HCT116 (cell line): ENCODE data around the gene LLGL2.
A peak's percentile ranks its signal among the peaks of the same experiment; 100 is the strongest.

Source experiments
- CEBPB ChIP-seq: IDR thresholded peaks from 2 replicates; pipeline ENCODE4 v1.6.1; 2012; ENCODE audit warnings: low read depth
- CTCF ChIP-seq, 3 experiments: fragments of 200-600 bp in 1 of 3; sonication (generic) in 1 of 3; IDR thresholded peaks in 2 of 3; conservative IDR thresholded peaks in 1 of 3; 2 replicates each; pipeline ENCODE4 v1.5.1; 2012 to 2017; ENCODE audit warnings: low read depth in 2 of 3, low read length in 2 of 3, antibody characterized with exemption in 1 of 3, borderline replicate concordance in 1 of 3, control low read depth in 1 of 3, mild to moderate bottlenecking in 1 of 3, mixed read lengths in 1 of 3, mixed run types in 1 of 3, moderate library complexity in 1 of 3; ENCODE audit not compliant: insufficient read depth in 1 of 3
- EZH2 ChIP-seq: fragments of 200-600 bp; sonication (generic); IDR thresholded peaks from 2 replicates; pipeline ENCODE4 v1.6.1; 2017; ENCODE audit warnings: antibody characterized with exemption, mixed run types
- EZH2phosphoT487 ChIP-seq: fragments of 200-600 bp; IDR thresholded peaks from 2 replicates; pipeline ENCODE4 v1.6.1; 2018; ENCODE audit warnings: antibody characterized with exemption, borderline replicate concordance
- POLR2A ChIP-seq: IDR thresholded peaks from 2 replicates; pipeline ENCODE4 v1.7.0; 2011; ENCODE audit warnings: borderline replicate concordance; ENCODE audit not compliant: insufficient read depth, insufficient read length; ENCODE audit errors: extremely low read depth
- POLR2AphosphoS5 ChIP-seq: IDR thresholded peaks from 2 replicates; pipeline ENCODE4 v1.6.1; 2011; ENCODE audit warnings: mild to moderate bottlenecking, low read depth, low read length, moderate library complexity
- ZFX ChIP-seq: fragments of 450-650 bp; IDR thresholded peaks from 2 replicates; pipeline ENCODE4 v1.6.1; 2017
- TF ChIP-seq, protein P1 (sequence below): IDR thresholded peaks from 2 replicates; pipeline ENCODE4 v1.6.1; 2012

GRCh38 chr17:75514919-75515495 is 10.5 kb upstream of the LLGL2 start:
- TF ChIP-seq, protein P1, sequence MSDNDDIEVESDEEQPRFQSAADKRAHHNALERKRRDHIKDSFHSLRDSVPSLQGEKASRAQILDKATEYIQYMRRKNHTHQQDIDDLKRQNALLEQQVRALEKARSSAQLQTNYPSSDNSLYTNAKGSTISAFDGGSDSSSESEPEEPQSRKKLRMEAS: no peak
- TF ChIP-seq POLR2AphosphoS5 (peak; percentile 73), CTCF (IDR thresholded peaks at IDR 0.05 in 2 of 3, conservative IDR thresholded peaks at IDR 0.05 in 1 of 3; ENCODE audit: borderline replicate concordance in 1 of 3, insufficient read depth in 1 of 3, low read depth in 2 of 3, low read length in 2 of 3) (no peak), ZFX (peak; percentile 69; the same call in 1 of the 2 replicates), CEBPB (no peak), EZH2 (no peak), POLR2A (no peak), EZH2phosphoT487 (no peak)
